HepG2 (cell line): ENCODE results near the gene QKI. TPM values are rescaled to one million over a fixed set of nuclear protein-coding genes. Genes with fewer than 3 reads are reported as not detected.
A peak's percentile ranks its signal among the peaks of the same experiment; 100 is the strongest.

Experiments used
- ARNTL ChIP-seq: sonication (generic); formaldehyde crosslinking; IDR thresholded peaks from 2 replicates; pipeline ENCODE4 v1.4.0; 2020; ENCODE audit warnings: mild to moderate bottlenecking, missing genetic modification reagents
- CCAR2 ChIP-seq: fragments of 200-400 bp; formaldehyde crosslinking; optimal IDR thresholded peaks from 2 replicates; pipeline ENCODE3; 2018; ENCODE audit warnings: low read depth, mild to moderate bottlenecking, low read length, moderate library complexity
- CREM ChIP-seq, 2 experiments: sonication (generic) in 1 of 2; formaldehyde crosslinking in 1 of 2; IDR thresholded peaks; 2 replicates each; pipeline versions ENCODE4 v1.4.0 to v1.6.1; 2016 to 2020; ENCODE audit warnings: antibody characterized with exemption in 1 of 2, mild to moderate bottlenecking in 1 of 2, missing genetic modification reagents in 1 of 2
- ELF1 ChIP-seq: sonication (generic); formaldehyde crosslinking; IDR thresholded peaks from 2 replicates; pipeline ENCODE4 v1.4.0; 2020; ENCODE audit warnings: missing genetic modification reagents
- ELF3 ChIP-seq: IDR thresholded peaks from 2 replicates; pipeline ENCODE4 v1.6.1; 2016; ENCODE audit warnings: missing genetic modification reagents, missing compliant biosample characterization
- HHEX ChIP-seq: IDR thresholded peaks from 2 replicates; pipeline ENCODE4 v1.6.1; 2016; ENCODE audit warnings: control low read depth
- KDM1A ChIP-seq: IDR thresholded peaks from 2 replicates; pipeline ENCODE4 v1.6.1; 2016; ENCODE audit warnings: missing compliant biosample characterization
- KLF12 ChIP-seq: sonication (generic); formaldehyde crosslinking; IDR thresholded peaks from 2 replicates; pipeline ENCODE4 v1.4.0; 2020; ENCODE audit warnings: missing genetic modification reagents, borderline replicate concordance
- KLF15 ChIP-seq: sonication (generic); formaldehyde crosslinking; IDR thresholded peaks from 2 replicates; pipeline ENCODE4 v1.8.1; 2023; ENCODE audit warnings: borderline replicate concordance, mild to moderate bottlenecking, inconsistent platforms, missing genetic modification reagents, mixed read lengths
- NR1H2 ChIP-seq: sonication (generic); formaldehyde crosslinking; IDR thresholded peaks from 2 replicates; pipeline ENCODE4 v1.8.1; 2022; ENCODE audit warnings: low read depth, missing genetic modification reagents, borderline replicate concordance
- SSRP1 ChIP-seq: IDR thresholded peaks from 2 replicates; pipeline ENCODE4 v1.6.1; 2016; ENCODE audit warnings: control low read depth
- STAT5B ChIP-seq: sonication (generic); formaldehyde crosslinking; IDR thresholded peaks from 2 replicates; pipeline ENCODE4 v1.4.0; 2020; ENCODE audit warnings: missing genetic modification reagents
- TCF12 ChIP-seq, 2 experiments: fragments of 450-650 bp in 1 of 2; sonication (generic) in 1 of 2; formaldehyde crosslinking in 1 of 2; IDR thresholded peaks; 2 replicates each; pipeline versions ENCODE4 v1.6.1 to v1.8.0; 2017 to 2022; ENCODE audit warnings: antibody characterized with exemption in 1 of 2, mild to moderate bottlenecking in 1 of 2, missing genetic modification reagents in 1 of 2, moderate library complexity in 1 of 2
- ZBTB14 ChIP-seq: sonication (generic); formaldehyde crosslinking; IDR thresholded peaks from 2 replicates; pipeline ENCODE4 v1.4.0; 2020; ENCODE audit warnings: missing genetic modification reagents
- ZNF143 ChIP-seq: sonication (generic); formaldehyde crosslinking; IDR thresholded peaks from 2 replicates; pipeline ENCODE4 v1.4.0; 2020; ENCODE audit warnings: missing genetic modification reagents
- ZNF207 ChIP-seq: fragments of 450-650 bp; IDR thresholded peaks from 2 replicates; pipeline ENCODE4 v1.6.1; 2016; ENCODE audit warnings: antibody characterized with exemption, borderline replicate concordance
- ZNF263 ChIP-seq: sonication (generic); formaldehyde crosslinking; IDR thresholded peaks from 2 replicates; pipeline ENCODE4 v1.4.0; 2020; ENCODE audit warnings: missing genetic modification reagents
- ZNF563 ChIP-seq: sonication (generic); formaldehyde crosslinking; IDR thresholded peaks from 2 replicates; pipeline ENCODE4 v1.8.0; 2022; ENCODE audit warnings: mild to moderate bottlenecking, moderate library complexity, missing genetic modification reagents
- ZSCAN9 ChIP-seq: IDR thresholded peaks from 2 replicates; pipeline ENCODE4 v1.6.1; 2016; ENCODE audit warnings: borderline replicate concordance
- polyA plus RNA-seq, 8 experiments: library from polyadenylated mRNA; depleted of rRNA in 3 of 8; stranded (reverse) in 7 of 8; unstranded in 1 of 8; fragments of >200 nt; fragmentation: Illumina TruSeq in 4 of 8; extraction: Trizol in 4 of 8; gene quantifications; 2 replicates each; pipeline versions ENCODE4 v1.2.1 to v1.2.3, GENCODE V29; 2011 to 2016; ENCODE audit warnings: low read depth in 4 of 8, missing spikeins in 1 of 8, mixed read lengths in 1 of 8; ENCODE audit not compliant: insufficient read depth in 1 of 8
- total RNA-seq, 5 experiments: library from RNA; depleted of rRNA; stranded (reverse); fragments of >200 nt; fragmentation: Illumina TruSeq; extraction: Trizol; gene quantifications; 2 replicates each; pipeline ENCODE4 v1.2.3, GENCODE V29; 2016; ENCODE audit warnings: low read depth in 1 of 5
- TF ChIP-seq, protein P1 (sequence below): sonication (generic); formaldehyde crosslinking; IDR thresholded peaks from 2 replicates; pipeline ENCODE4 v1.4.0; 2020; ENCODE audit warnings: missing genetic modification reagents, borderline replicate concordance
- TF ChIP-seq, protein P2 (sequence below): sonication (generic); formaldehyde crosslinking; IDR thresholded peaks from 2 replicates; pipeline ENCODE4 v1.8.0; 2022; ENCODE audit warnings: mild to moderate bottlenecking, missing genetic modification reagents, moderate library complexity
- TF ChIP-seq, protein P3 (sequence below), 2 experiments: fragments of 450-650 bp in 1 of 2; sonication (generic) in 1 of 2; formaldehyde crosslinking; IDR thresholded peaks; 2 replicates each; pipeline versions ENCODE4 v1.5.0 to v1.8.0; 2020 to 2022; ENCODE audit warnings: mild to moderate bottlenecking in 1 of 2, missing genetic modification reagents in 1 of 2

The QKI gene
- total and polyA plus RNA-seq, 2 of the 13 experiments (the other 11 are each of a cell fraction or from before 2014, with no cell fraction given): 136 to 137 TPM

DNA sequence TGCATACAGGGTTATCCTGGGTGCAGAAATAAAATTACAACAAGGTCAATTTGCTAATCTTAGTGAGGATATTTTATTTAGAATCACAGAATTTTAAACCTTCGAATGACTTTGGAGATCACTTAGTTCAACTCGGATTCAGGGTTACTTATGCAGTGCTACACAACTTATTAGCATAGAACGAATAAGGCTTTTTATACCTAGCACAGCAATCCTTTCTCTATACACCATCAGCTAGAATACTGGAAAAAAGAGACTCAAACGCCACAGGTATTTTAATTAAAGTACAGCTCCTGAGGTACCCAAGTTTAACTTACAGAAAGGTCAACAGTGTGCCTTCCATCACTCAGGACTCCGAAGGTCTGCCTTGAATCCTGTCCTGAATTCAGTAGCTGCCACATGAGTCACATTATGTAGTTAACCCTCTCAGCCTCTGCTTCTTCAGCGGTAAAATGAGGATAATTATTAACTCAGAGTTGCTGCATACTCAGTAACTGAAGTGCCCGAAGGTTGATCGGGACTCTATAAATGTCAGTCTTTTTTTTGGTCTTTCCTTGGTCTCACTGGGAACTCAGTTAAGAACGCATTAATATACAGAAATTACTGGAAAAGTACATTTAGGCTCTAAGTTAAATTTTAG lies 6.0 kb upstream of the QKI start (continued):
- TF ChIP-seq HHEX (no peak), ZNF143 (CRISPR knock-in tag) (no peak), KLF12 (no peak), CCAR2 (no peak), ARNTL (CRISPR knock-in tag) (no peak), ZNF563 (CRISPR knock-in tag) (no peak), KDM1A (CRISPR knock-in tag) (0 out of 2 replicates have a peak, but pooled peaks have one; percentile 63), ZNF207 (no peak), ZSCAN9 (CRISPR knock-in tag) (0 out of 2 replicates have a peak, but pooled peaks have one; percentile 73), ELF1 (no peak), ELF3 (CRISPR knock-in tag) (peak; percentile 71; the same call in 1 of the 2 replicates), KLF15 (CRISPR knock-in tag) (no peak), ZNF263 (CRISPR knock-in tag) (peak; percentile 25; the same call in 1 of the 2 replicates), NR1H2 (CRISPR knock-in tag) (no peak), SSRP1 (CRISPR knock-in tag) (no peak; the same call in 1 of the 2 replicates), ZBTB14 (CRISPR knock-in tag) (no peak), TCF12 (IDR thresholded peaks at IDR 0.05) (no peak), TCF12 (CRISPR knock-in tag; IDR thresholded peaks at IDR 0.05) (no peak), CREM (IDR thresholded peaks at IDR 0.05) (no peak), CREM (CRISPR knock-in tag; IDR thresholded peaks at IDR 0.05) (no peak), STAT5B (CRISPR knock-in tag) (no peak)
- TF ChIP-seq, protein P1, sequence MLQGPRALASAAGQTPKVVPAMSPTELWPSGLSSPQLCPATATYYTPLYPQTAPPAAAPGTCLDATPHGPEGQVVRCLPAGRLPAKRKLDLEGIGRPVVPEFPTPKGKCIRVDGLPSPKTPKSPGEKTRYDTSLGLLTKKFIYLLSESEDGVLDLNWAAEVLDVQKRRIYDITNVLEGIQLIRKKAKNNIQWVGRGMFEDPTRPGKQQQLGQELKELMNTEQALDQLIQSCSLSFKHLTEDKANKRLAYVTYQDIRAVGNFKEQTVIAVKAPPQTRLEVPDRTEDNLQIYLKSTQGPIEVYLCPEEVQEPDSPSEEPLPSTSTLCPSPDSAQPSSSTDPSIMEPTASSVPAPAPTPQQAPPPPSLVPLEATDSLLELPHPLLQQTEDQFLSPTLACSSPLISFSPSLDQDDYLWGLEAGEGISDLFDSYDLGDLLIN (CRISPR knock-in tag): no peak
- TF ChIP-seq, protein P2, sequence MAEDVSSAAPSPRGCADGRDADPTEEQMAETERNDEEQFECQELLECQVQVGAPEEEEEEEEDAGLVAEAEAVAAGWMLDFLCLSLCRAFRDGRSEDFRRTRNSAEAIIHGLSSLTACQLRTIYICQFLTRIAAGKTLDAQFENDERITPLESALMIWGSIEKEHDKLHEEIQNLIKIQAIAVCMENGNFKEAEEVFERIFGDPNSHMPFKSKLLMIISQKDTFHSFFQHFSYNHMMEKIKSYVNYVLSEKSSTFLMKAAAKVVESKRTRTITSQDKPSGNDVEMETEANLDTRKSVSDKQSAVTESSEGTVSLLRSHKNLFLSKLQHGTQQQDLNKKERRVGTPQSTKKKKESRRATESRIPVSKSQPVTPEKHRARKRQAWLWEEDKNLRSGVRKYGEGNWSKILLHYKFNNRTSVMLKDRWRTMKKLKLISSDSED (CRISPR knock-in tag): no peak
- TF ChIP-seq, protein P3, sequence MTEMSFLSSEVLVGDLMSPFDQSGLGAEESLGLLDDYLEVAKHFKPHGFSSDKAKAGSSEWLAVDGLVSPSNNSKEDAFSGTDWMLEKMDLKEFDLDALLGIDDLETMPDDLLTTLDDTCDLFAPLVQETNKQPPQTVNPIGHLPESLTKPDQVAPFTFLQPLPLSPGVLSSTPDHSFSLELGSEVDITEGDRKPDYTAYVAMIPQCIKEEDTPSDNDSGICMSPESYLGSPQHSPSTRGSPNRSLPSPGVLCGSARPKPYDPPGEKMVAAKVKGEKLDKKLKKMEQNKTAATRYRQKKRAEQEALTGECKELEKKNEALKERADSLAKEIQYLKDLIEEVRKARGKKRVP (CRISPR knock-in tag; IDR thresholded peaks at IDR 0.05): no peak
